Choroid plexus epithelial cell (primary cell): ENCODE data around the gene TSC22D2.
"Not testable (repeated sequence)": the region's sequence is repeated elsewhere in the genome, so short reads cannot be mapped to it uniquely, and the experiment has no call there.

Source experiments
- DNase-seq: peaks from one replicate; pipeline ENCODE4 v3.0.0-alpha.2; 2010; ENCODE audit warnings: low read depth
- H3K4me3 ChIP-seq: 2 replicates; pipeline ENCODE4 v1.5.1; 2011; ENCODE audit warnings: low read depth, mild to moderate bottlenecking, control low read depth, low read length, moderate library complexity
- TF ChIP-seq, protein P1 (sequence below): conservative IDR thresholded peaks from 2 replicates; pipeline ENCODE4 v1.5.1; 2011; ENCODE audit warnings: low read depth, mild to moderate bottlenecking, control low read depth, inconsistent platforms, low read length, moderate library complexity

Gene TSC22D2

DNA sequence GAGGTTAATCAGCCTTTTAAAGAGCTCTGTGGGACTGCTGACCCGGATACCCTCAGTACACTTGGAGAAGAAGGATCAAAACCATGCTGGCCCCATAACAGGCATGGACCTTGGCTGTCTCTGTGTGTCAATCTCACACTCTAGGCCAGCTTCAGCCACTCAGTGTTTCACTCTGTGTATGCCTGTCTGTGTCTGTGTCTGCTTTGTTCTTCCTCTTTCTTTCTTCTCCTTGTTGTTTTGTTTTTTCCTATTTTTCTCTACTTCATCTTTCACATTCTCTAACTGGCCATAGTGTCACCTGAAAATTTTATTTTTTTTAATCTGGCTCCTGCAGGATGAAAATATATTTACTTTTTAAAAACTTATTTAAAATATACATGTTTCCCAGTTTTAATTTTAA is 87.1 kb downstream of the TSC22D2 start:
- DNase-seq, result peak; percentile 13
- TF ChIP-seq, protein P1, sequence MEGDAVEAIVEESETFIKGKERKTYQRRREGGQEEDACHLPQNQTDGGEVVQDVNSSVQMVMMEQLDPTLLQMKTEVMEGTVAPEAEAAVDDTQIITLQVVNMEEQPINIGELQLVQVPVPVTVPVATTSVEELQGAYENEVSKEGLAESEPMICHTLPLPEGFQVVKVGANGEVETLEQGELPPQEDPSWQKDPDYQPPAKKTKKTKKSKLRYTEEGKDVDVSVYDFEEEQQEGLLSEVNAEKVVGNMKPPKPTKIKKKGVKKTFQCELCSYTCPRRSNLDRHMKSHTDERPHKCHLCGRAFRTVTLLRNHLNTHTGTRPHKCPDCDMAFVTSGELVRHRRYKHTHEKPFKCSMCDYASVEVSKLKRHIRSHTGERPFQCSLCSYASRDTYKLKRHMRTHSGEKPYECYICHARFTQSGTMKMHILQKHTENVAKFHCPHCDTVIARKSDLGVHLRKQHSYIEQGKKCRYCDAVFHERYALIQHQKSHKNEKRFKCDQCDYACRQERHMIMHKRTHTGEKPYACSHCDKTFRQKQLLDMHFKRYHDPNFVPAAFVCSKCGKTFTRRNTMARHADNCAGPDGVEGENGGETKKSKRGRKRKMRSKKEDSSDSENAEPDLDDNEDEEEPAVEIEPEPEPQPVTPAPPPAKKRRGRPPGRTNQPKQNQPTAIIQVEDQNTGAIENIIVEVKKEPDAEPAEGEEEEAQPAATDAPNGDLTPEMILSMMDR, result no peak
- no peak overlapping the region for H3K4me3 ChIP-seq

DNA sequence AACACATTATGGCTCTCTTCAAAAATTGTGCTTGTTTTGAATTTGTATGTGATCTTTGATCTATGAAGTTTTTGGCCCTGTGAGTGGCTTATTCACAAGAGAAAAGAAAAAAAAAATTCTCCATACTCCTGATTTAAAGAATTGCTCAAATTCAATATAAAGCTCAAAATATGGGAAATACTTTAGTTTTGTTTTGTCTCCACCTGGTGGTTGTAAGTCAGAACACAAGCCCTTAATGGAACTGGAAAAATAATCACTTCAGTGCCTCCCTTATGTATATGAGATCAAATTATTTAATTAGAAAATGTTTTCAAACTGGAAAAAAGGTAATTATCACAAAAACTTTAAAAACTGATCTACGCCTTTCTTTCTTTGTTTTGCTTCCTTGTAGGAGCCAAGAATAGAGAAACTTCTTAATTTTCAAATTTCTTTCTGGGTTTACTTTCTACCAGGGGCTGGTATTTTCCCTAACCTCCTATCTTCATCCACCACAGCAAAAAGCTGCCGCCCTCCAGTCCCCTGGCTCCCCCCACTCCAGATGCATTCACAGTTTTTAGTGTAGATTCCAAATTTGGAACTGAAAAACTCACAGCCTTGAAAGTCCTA is 87.6 kb downstream of the TSC22D2 start:
- TF ChIP-seq, protein P1, result peak; percentile 63
- DNase-seq, result peak; percentile 75

DNA sequence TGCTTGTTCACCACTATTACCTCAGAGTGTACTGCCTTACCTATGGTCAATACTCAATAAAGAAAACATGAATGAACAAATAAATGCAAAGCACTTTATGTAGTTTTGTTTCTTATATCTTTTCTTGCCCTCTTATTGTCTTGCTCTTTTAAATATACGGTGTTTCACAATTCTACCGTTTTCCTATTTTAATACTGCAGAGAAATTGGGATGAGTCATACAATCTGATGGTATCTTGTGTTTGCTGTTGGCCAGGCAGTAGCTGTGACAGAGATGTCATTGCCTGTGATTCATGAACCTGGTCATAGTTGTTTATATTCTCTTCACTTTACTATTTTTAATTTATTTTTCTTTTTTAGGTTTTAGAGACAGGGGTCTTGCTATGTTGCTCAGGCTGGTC is 89.9 kb downstream of the TSC22D2 start:
- TF ChIP-seq, protein P1, result no peak
- peak; percentile 39 for DNase-seq
- H3K4me3 ChIP-seq, result no peak overlapping the region

More for the DNA sequence above, 87.6 kb downstream of the TSC22D2 start:
- H3K4me3 ChIP-seq, result no peak overlapping the region

DNA sequence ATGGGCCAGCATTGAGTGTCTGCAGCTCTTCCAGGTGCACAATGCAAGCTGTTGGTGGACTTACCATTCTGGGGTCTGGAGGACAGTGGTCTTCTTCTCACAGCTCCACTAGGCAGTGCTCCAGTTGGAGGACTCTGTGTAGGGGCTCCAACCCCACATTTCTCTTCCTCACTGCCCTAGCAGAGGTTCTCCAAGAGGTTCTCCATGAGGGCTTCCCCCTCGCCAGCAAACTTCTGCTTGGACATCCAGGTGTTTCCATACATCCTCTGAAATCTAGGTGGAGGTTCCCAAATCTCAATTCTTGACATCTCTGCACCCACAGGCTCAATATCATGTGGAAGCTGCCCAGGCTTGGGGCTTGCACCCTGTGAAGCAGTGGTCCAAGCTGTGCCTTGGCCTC is 92.9 kb downstream of the TSC22D2 start:
- not testable (repeated sequence) for H3K4me3 ChIP-seq, DNase-seq

DNA sequence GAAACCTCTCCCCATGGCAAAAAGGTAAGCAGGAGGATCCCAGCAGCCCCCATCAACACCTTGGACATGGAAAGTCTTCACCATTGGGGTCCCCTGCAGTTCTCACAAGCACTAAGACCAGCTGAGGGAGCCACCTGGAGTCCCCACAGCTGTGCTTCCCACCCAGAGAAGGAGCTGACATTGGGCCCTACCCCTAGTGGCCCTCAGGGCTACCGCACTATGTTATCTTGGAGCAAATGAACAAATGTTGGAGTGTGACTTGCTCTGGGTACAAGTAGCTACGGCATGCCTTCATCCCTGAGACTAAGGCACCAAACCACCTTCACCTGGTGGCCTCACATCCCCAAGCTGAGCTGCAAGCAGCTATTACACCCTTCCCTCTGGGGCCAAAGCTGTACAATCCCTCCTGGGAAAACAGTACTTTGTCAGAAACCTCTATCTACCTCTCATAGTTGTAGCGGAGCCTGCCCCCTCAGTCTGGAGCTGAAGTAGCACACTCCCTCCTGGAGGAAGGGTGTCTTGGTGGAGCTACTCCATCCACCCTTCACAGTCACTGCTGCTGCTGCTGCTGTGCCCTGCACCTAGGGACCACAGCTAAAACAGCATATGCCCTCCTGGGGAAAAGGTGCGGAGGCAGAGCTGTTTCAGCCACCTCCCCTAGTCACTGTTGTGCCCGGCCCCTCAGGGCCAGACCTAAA is 95.5 kb downstream of the TSC22D2 start:
- no peak for DNase-seq
- no peak overlapping the region for H3K4me3 ChIP-seq
- TF ChIP-seq, protein P1, result peak; percentile 17

DNA sequence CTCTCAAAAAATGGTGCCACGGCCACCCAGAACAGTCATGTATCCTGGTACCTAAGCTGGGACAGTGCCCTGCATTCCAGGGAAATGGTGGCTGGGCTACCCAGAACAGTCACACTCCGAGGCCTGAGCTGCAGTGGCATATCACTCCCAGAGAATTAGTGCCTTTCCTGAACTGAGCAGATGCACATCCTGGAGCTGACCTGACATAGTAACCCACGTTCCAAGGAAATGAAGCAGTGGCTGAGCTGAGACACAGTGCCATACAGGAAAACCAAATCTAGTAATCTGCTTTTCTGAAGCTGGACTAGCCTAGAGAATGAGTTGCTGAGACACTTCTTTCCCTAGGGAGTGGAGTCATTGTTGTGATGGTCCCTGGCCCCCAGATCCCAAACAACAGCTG is 96.4 kb downstream of the TSC22D2 start:
- DNase-seq, result no peak

DNA sequence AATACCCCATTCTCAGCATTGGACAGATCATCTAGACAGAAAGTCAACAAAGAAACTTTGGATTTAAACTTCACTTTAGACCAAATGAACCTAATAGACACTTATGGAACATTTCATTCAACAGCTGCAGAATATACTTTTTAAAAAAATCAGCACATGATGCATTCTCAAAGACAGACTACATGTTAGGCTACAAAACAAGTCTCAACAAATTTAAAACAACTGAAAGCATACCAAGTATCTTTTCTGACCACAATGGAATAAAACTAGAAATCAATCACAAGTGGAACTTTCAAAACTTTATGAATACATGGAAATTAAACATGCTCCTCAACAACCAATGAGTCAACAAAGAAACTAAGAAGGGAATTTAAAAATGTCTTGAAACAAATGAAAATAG is 100.3 kb downstream of the TSC22D2 start:
- TF ChIP-seq, protein P1, result no peak
- no peak overlapping the region for H3K4me3 ChIP-seq
- no peak for DNase-seq

More for the DNA sequence above, 96.4 kb downstream of the TSC22D2 start:
- TF ChIP-seq, protein P1, result no peak
- H3K4me3 ChIP-seq, result no peak overlapping the region
